ENCODE measurements around the gene ERICH6B.
A peak's percentile ranks its signal among the peaks of the same experiment; 100 is the strongest.

The ERICH6B gene

DNA sequence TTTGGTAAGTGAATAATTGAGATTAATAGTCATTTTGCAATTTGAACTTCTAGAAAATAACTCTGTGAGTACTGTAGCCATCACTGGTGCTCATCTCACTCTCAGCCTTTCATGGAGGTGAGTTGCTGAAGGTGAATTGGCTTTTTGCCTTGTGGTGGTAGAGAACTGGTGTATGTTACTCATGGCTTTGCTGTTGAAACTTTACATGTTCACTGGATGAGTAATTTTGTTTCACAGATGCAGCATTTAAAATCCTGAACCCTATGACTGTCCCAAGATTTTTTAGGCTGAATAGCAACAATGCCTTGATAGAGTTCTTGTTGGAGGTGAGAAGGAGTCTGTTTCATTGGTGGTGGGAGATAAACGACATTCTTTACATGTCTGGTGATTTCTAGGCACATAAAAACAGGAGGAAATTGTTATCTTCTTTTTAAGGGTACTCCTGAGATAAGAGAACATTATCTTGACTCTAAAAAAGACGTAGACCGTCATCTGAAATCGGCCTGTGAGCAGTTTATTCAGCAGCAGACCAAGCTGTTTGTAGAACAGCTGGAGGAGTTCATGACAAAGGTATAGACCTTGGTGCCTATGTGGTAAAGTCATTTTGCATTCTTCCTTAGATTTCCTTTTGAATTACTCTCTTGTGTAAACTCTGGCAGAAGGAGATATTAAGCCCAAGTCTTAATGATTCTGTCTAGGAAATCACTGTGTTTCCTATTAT, 96.9 kb downstream of the ERICH6B start:
- peak; percentile 94 for DNase-seq (ENCODE audit: low read depth)
- TF ChIP-seq, protein P1, sequence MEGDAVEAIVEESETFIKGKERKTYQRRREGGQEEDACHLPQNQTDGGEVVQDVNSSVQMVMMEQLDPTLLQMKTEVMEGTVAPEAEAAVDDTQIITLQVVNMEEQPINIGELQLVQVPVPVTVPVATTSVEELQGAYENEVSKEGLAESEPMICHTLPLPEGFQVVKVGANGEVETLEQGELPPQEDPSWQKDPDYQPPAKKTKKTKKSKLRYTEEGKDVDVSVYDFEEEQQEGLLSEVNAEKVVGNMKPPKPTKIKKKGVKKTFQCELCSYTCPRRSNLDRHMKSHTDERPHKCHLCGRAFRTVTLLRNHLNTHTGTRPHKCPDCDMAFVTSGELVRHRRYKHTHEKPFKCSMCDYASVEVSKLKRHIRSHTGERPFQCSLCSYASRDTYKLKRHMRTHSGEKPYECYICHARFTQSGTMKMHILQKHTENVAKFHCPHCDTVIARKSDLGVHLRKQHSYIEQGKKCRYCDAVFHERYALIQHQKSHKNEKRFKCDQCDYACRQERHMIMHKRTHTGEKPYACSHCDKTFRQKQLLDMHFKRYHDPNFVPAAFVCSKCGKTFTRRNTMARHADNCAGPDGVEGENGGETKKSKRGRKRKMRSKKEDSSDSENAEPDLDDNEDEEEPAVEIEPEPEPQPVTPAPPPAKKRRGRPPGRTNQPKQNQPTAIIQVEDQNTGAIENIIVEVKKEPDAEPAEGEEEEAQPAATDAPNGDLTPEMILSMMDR (IDR thresholded peaks at IDR 0.05; ENCODE audit: insufficient read depth, low read depth, low read length, missing control alignments), result no peak
- no peak overlapping the region for H3K4me3 ChIP-seq (ENCODE audit: low read length)

DNA sequence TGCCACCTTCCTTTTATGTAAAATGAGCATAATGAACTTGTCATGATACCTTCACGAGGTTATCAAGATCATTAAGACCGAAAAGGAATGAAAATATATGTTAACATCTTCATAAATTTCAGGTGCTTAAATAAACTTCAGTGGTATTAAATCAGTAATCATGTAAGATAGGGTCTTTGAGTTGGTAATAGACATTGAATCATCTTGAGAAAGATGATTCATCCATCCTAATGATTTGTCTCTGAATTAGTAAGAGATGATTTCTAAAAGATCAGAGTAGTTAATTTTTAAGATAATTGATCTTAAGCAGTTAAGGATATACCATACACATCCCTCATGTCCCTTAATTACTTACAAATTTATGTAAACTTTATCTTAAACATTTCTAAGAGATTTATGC, 98.8 kb downstream of the ERICH6B start:
- no peak for DNase-seq (ENCODE audit: low read depth)
- TF ChIP-seq, protein P1 (IDR thresholded peaks at IDR 0.05; ENCODE audit: insufficient read depth, low read depth, low read length, missing control alignments), result no peak
- no peak overlapping the region for H3K4me3 ChIP-seq (ENCODE audit: low read length)

DNA sequence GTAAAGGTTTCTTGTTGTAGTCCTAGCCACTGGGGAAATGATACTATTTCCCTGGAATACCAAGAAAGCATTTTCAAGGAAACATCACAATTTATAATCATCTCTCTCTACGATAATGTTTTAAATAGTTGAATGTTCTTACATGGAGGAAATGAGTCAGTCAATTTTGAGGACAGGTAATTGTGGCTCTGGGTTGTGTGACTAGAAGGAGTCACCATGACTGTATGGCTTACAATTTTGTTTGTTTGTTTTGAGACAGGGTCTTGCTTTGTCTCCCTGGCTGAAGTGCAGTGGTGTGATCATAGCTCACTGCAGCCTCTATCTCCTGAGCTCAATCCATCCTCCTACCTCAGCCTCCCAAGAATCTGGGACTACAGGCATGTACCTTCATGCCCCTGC, 103.4 kb downstream of the ERICH6B start:
- peak; percentile 74 for DNase-seq (ENCODE audit: low read depth)
- H3K4me3 ChIP-seq (ENCODE audit: low read length), result no peak overlapping the region
- TF ChIP-seq, protein P1 (IDR thresholded peaks at IDR 0.05; ENCODE audit: insufficient read depth, low read depth, low read length, missing control alignments), result no peak

DNA sequence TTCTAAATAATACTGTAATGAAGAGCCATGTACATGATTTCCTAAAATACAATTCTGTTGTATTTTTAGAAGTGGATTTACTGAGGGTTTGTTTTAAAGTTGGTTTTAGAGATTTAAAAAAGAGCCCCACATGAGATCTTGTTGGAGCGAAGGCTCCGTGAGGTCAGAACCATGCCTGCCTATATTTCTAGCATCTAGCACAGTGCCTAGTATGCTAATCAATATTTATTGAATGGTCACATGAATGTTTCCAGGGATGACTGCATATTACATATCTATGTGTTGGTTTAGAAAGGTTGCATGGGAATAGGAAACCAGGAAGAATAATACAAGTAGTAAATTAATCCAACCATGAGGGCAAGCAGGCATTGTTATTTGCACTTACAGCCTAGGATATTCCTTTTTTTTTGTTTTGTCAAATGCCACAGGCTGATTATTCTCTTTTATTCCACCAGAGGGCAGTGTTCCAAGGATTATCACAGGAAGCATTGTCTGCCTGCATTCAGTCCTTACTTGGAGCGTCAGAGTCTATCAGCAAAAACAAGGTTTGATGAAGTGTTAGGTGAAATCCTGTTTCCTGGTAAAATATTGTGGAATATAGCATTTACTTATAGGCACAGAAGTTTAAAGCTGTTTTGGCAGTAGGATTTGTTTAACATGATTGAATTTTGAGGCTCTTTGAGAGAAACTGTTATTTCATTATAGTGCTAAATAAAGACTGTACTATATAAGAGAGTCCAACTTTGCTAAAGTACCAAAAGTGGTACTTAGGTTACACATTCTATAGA, 104.0 kb downstream of the ERICH6B start:
- peak; percentile 80 for DNase-seq (ENCODE audit: low read depth)
- no peak overlapping the region for H3K4me3 ChIP-seq (ENCODE audit: low read length)
- TF ChIP-seq, protein P1 (IDR thresholded peaks at IDR 0.05; ENCODE audit: insufficient read depth, low read depth, low read length, missing control alignments), result peak; percentile 81

DNA sequence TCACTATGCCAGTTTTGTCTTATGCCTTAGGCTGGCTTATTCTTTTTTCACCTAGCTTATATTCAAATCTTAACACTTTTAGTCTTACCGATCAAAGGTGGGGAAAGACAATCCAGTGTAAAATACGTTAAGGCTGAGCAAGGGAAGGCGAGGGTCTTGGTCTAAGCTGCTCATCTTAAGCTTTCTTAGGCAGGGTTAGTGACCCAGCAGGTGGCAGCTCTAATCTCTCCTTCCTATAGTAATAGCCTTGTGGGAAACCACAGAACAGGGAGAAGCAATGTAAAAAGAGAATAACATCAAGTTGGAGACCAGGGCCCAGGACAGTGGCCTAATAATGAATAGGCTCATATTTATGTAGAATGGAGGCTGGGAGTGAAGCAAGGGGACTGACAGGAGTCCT, 104.9 kb downstream of the ERICH6B start:
- TF ChIP-seq, protein P1 (IDR thresholded peaks at IDR 0.05; ENCODE audit: insufficient read depth, low read depth, low read length, missing control alignments), result no peak
- no peak overlapping the region for H3K4me3 ChIP-seq (ENCODE audit: low read length)
- DNase-seq (ENCODE audit: low read depth), result no peak

DNA sequence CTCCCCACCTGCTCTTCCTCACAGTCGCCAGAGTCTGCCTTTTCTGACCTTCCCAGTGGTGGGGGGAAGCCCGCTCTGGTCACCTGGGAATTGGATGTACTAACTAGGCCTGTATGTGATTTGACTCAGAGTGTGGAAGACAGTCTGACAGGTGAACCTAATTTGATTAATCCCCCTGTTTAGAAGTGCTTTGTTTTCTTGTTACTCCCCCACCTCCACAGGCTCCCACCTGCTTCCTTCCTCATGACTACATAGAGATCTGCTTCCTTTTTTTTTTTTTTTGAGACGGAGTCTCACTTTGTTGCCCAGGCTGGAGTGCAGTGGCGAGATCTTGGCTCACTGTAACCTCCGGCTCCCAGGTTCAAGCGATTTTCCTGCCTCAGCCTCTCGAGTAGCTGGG, 106.8 kb downstream of the ERICH6B start:
- no peak for DNase-seq (ENCODE audit: low read depth)
- TF ChIP-seq, protein P1 (IDR thresholded peaks at IDR 0.05; ENCODE audit: insufficient read depth, low read depth, low read length, missing control alignments), result no peak

More for the DNA sequence above, 106.8 kb downstream of the ERICH6B start:
- H3K4me3 ChIP-seq (ENCODE audit: low read length), result no peak overlapping the region
